GM12878 (cell line): ENCODE results near the gene NEK1. TPM values are rescaled to one million over a fixed set of nuclear protein-coding genes. Genes with fewer than 3 reads are reported as not detected.

Experiments used
- ASH2L ChIP-seq: fragments of 300-600, 200-600 bp; sonication (generic); IDR thresholded peaks from 2 replicates; pipeline ENCODE4 v1.6.1; 2017; ENCODE audit warnings: low read depth, mild to moderate bottlenecking, borderline replicate concordance
- BACH1 ChIP-seq: fragments of 450-650 bp; IDR thresholded peaks from 2 replicates; pipeline ENCODE4 v1.6.1; 2017; ENCODE audit warnings: mild to moderate bottlenecking, borderline replicate concordance
- BMI1 ChIP-seq: fragments of 450-650 bp; IDR thresholded peaks from 2 replicates; pipeline ENCODE4 v1.6.1; 2016; ENCODE audit warnings: mild to moderate bottlenecking, moderate library complexity, borderline replicate concordance
- FOXM1 ChIP-seq: IDR thresholded peaks from 2 replicates; pipeline ENCODE4 v1.6.1; 2012; ENCODE audit warnings: low read depth, mild to moderate bottlenecking, inconsistent platforms, low read length, moderate library complexity
- KAT2A ChIP-seq: conservative IDR thresholded peaks from 2 replicates; pipeline ENCODE4 v1.6.1; 2011; ENCODE audit warnings: low read depth, low read length; ENCODE audit not compliant: control insufficient read depth
- KLF5 ChIP-seq: fragments of 450-650 bp; IDR thresholded peaks from 2 replicates; pipeline ENCODE4 v1.6.1; 2014; ENCODE audit warnings: mild to moderate bottlenecking; ENCODE audit not compliant: partially characterized antibody
- NFYA ChIP-seq: IDR thresholded peaks from 2 replicates; pipeline ENCODE4 v1.6.1; 2011; ENCODE audit warnings: low read depth, mild to moderate bottlenecking, low read length, improper control_type of control experiment, borderline replicate concordance
- TCF12 ChIP-seq: IDR thresholded peaks from 2 replicates; pipeline ENCODE4 v1.6.1; 2011; ENCODE audit warnings: low read depth, mild to moderate bottlenecking, low read length
- polyA plus RNA-seq, 11 experiments: library from polyadenylated mRNA; depleted of rRNA in 4 of 11; unstranded in 6 of 11; stranded (reverse) in 5 of 11; fragments of >200 nt; fragmentation: Nextera tagmentation in 4 of 11; fragmentation: Illumina TruSeq in 1 of 11; extraction: Ambion mirVana in 4 of 11; extraction: Trizol in 1 of 11; gene quantifications; 1 replicate in 1 of 11; 2 replicates in 10 of 11; pipeline versions ENCODE4 v1.2.1 to v1.2.3, GENCODE V29; 2011 to 2016; ENCODE audit warnings: inconsistent platforms in 2 of 11, missing spikeins in 2 of 11, low read depth in 1 of 11
- total RNA-seq, 4 experiments: library from RNA; depleted of rRNA in 3 of 4; stranded (reverse); fragments of >200 nt in 3 of 4; fragmentation: Illumina TruSeq in 1 of 4; extraction: Trizol in 1 of 4; gene quantifications; 2 replicates each; pipeline versions ENCODE4 v1.2.1 to v1.2.3, GENCODE V29; 2013 to 2021
- TF ChIP-seq, protein P1 (sequence below): IDR thresholded peaks from 2 replicates; pipeline ENCODE4 v1.6.1; 2012; ENCODE audit warnings: mild to moderate bottlenecking, low read depth, low read length

Gene NEK1
- total and polyA plus RNA-seq, 10 of the 15 experiments (the other 5 are each of a cell fraction or from before 2014, with no cell fraction given): 4.9 to 16.1 (median 7.5) TPM

DNA sequence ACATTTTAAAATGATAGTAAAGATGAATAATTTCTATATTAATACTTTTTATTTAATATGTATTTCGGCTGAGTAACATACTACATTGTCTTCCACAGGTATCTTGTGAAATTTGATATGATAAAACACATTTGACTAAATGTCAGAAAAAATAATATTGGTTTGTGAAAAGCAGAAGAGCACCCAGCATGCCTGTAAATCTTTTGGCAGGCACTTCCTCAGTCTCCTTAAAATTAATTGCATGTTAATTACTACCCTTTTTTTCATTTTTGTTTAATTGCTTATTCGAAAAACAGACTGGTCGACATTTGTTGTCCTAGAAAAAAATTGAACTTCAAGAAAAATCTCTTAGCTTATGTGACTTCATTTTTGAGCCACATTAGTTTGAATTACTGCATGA, 48.5 kb upstream of the NEK1 start (continued):
- TF ChIP-seq, protein P1, sequence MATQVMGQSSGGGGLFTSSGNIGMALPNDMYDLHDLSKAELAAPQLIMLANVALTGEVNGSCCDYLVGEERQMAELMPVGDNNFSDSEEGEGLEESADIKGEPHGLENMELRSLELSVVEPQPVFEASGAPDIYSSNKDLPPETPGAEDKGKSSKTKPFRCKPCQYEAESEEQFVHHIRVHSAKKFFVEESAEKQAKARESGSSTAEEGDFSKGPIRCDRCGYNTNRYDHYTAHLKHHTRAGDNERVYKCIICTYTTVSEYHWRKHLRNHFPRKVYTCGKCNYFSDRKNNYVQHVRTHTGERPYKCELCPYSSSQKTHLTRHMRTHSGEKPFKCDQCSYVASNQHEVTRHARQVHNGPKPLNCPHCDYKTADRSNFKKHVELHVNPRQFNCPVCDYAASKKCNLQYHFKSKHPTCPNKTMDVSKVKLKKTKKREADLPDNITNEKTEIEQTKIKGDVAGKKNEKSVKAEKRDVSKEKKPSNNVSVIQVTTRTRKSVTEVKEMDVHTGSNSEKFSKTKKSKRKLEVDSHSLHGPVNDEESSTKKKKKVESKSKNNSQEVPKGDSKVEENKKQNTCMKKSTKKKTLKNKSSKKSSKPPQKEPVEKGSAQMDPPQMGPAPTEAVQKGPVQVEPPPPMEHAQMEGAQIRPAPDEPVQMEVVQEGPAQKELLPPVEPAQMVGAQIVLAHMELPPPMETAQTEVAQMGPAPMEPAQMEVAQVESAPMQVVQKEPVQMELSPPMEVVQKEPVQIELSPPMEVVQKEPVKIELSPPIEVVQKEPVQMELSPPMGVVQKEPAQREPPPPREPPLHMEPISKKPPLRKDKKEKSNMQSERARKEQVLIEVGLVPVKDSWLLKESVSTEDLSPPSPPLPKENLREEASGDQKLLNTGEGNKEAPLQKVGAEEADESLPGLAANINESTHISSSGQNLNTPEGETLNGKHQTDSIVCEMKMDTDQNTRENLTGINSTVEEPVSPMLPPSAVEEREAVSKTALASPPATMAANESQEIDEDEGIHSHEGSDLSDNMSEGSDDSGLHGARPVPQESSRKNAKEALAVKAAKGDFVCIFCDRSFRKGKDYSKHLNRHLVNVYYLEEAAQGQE: no peak
- TF ChIP-seq BMI1 (no peak), KLF5 (no peak), TCF12 (no peak), NFYA (no peak), BACH1 (no peak), ASH2L (no peak), FOXM1 (no peak), KAT2A (no peak)
